PFSK-1 (cell line): ENCODE results near the gene PIK3R6.

ENCODE experiments used
- FOXP2 ChIP-seq: optimal IDR thresholded peaks from 2 replicates; pipeline ENCODE3; 2011; ENCODE audit warnings: borderline replicate concordance, control low read depth, inconsistent platforms; ENCODE audit not compliant: insufficient read depth; ENCODE audit errors: extremely low read length, extremely low read depth
- POLR2AphosphoS5 ChIP-seq: IDR thresholded peaks from 2 replicates; pipeline ENCODE4 v1.6.1; 2012; ENCODE audit warnings: low read depth, mild to moderate bottlenecking, control low read depth, low read length, moderate library complexity
- REST ChIP-seq, 2 experiments: IDR thresholded peaks; 2 replicates each; pipeline versions ENCODE4 v1.6.1 to v1.8.0; 2011 to 2012; ENCODE audit warnings: low read depth in 2 of 2, low read length in 2 of 2, control low read depth in 1 of 2, inconsistent platforms in 1 of 2, mild to moderate bottlenecking in 1 of 2, moderate library complexity in 1 of 2; ENCODE audit not compliant: insufficient read depth in 1 of 2
- SIN3A ChIP-seq: IDR thresholded peaks from 2 replicates; pipeline ENCODE4 v1.6.1; 2012; ENCODE audit warnings: mild to moderate bottlenecking, low read length, moderate library complexity, borderline replicate concordance; ENCODE audit not compliant: insufficient read depth
- TAF1 ChIP-seq: IDR thresholded peaks from 2 replicates; pipeline ENCODE4 v1.6.1; 2012; ENCODE audit warnings: low read length, control low read depth, borderline replicate concordance; ENCODE audit not compliant: insufficient read depth

The PIK3R6 gene

GRCh38 chr17:8826808-8827435, 40.6 kb downstream of the PIK3R6 start:
- TF ChIP-seq SIN3A (no peak), POLR2AphosphoS5 (no peak), FOXP2 (no peak), REST (IDR thresholded peaks at IDR 0.05; ENCODE audit: insufficient read depth in 1 of 2, low read depth in 2 of 2, low read length in 2 of 2) (no peak), TAF1 (no peak)

GRCh38 chr17:8825802-8826201, 41.7 kb downstream of the PIK3R6 start:
- TF ChIP-seq TAF1 (no peak), POLR2AphosphoS5 (no peak)

GRCh38 chr17:8823279-8823678, 44.2 kb downstream of the PIK3R6 start:
- TF ChIP-seq SIN3A (no peak), TAF1 (no peak)

GRCh38 chr17:8822401-8823035, 45.0 kb downstream of the PIK3R6 start:
- no peak for TF ChIP-seq POLR2AphosphoS5
- no peak for TF ChIP-seq FOXP2
- no peak for TF ChIP-seq TAF1
- TF ChIP-seq REST (IDR thresholded peaks at IDR 0.05; ENCODE audit: insufficient read depth in 1 of 2, low read depth in 2 of 2, low read length in 2 of 2): no peak
- no peak for TF ChIP-seq SIN3A

- TF ChIP-seq REST (IDR thresholded peaks at IDR 0.05; ENCODE audit: insufficient read depth in 1 of 2, low read depth in 2 of 2, low read length in 2 of 2) (no peak), TAF1 (no peak), FOXP2 (no peak), SIN3A (no peak), POLR2AphosphoS5 (no peak)
Measured at GRCh38 chr17:8821446-8822105, 45.9 kb downstream of the PIK3R6 start.

- TF ChIP-seq REST (IDR thresholded peaks at IDR 0.05; ENCODE audit: insufficient read depth in 1 of 2, low read depth in 2 of 2, low read length in 2 of 2) (no peak), SIN3A (no peak), TAF1 (no peak), FOXP2 (no peak), POLR2AphosphoS5 (no peak)
Measured at GRCh38 chr17:8820311-8821010, 47.0 kb downstream of the PIK3R6 start.
